ENCODE results near the gene STAG2.

The STAG2 gene

GRCh38 chrX:123975180-123975579 lies 13.7 kb downstream of the STAG2 start:
- no peak for DNase-seq (ENCODE audit: low read depth)

- no peak for DNase-seq (ENCODE audit: low read depth)
Measured at GRCh38 chrX:123976706-123977316, 15.3 kb downstream of the STAG2 start.

- DNase-seq (ENCODE audit: low read depth): no peak
Measured at GRCh38 chrX:123983240-123983639, 21.7 kb downstream of the STAG2 start.

- no peak for DNase-seq (ENCODE audit: low read depth)
Measured at GRCh38 chrX:123986377-123986776, 24.9 kb downstream of the STAG2 start.

- DNase-seq (ENCODE audit: low read depth): no peak
Measured at GRCh38 chrX:123988423-123989111, 27.1 kb downstream of the STAG2 start.

GRCh38 chrX:123989235-123989634 lies 27.7 kb downstream of the STAG2 start:
- DNase-seq (ENCODE audit: low read depth): no peak

GRCh38 chrX:123990169-123990568 lies 28.7 kb downstream of the STAG2 start:
- no peak for DNase-seq (ENCODE audit: low read depth)

GRCh38 chrX:123990602-123991001 lies 29.1 kb downstream of the STAG2 start:
- no peak for DNase-seq (ENCODE audit: low read depth)

- DNase-seq (ENCODE audit: low read depth): no peak
Measured at GRCh38 chrX:123993326-123993725, 31.8 kb downstream of the STAG2 start.

GRCh38 chrX:123993904-123994635 lies 32.6 kb downstream of the STAG2 start:
- DNase-seq (ENCODE audit: low read depth): no peak

GRCh38 chrX:123994730-123995129 lies 33.2 kb downstream of the STAG2 start:
- DNase-seq (ENCODE audit: low read depth): no peak

- DNase-seq (ENCODE audit: low read depth): no peak
Measured at GRCh38 chrX:124001581-124001980, 40.1 kb downstream of the STAG2 start.

GRCh38 chrX:124005228-124005627 lies 43.7 kb downstream of the STAG2 start:
- DNase-seq (ENCODE audit: low read depth): no peak

- no peak for DNase-seq (ENCODE audit: low read depth)
Measured at GRCh38 chrX:124010157-124010556, 48.7 kb downstream of the STAG2 start.

- no peak for DNase-seq (ENCODE audit: low read depth)
Measured at GRCh38 chrX:124010566-124010965, 49.1 kb downstream of the STAG2 start.

GRCh38 chrX:124015721-124016120 lies 54.2 kb downstream of the STAG2 start:
- no peak for DNase-seq (ENCODE audit: low read depth)

GRCh38 chrX:124016825-124017224 lies 55.3 kb downstream of the STAG2 start:
- DNase-seq (ENCODE audit: low read depth): no peak

- no peak for DNase-seq (ENCODE audit: low read depth)
Measured at GRCh38 chrX:124018023-124018422, 56.5 kb downstream of the STAG2 start.

GRCh38 chrX:124023838-124024238 lies 62.3 kb downstream of the STAG2 start:
- DNase-seq (ENCODE audit: low read depth): no peak

- DNase-seq (ENCODE audit: low read depth): no peak
Measured at GRCh38 chrX:124026529-124026928, 65.0 kb downstream of the STAG2 start.

- DNase-seq (ENCODE audit: low read depth): no peak
Measured at GRCh38 chrX:124028182-124028581, 66.7 kb downstream of the STAG2 start.

GRCh38 chrX:124030520-124030919 lies 69.0 kb downstream of the STAG2 start:
- no peak for DNase-seq (ENCODE audit: low read depth)

- DNase-seq (ENCODE audit: low read depth): no peak
Measured at GRCh38 chrX:124033821-124034220, 72.3 kb downstream of the STAG2 start.

Measured in activated gamma-delta T cell treated with anti-CD3 and anti-CD28 coated beads, Interleukin-2, amount 50 U/mL, for 16 hours (primary cell).